HG03469 (cell line): Measurements from ENCODE around the gene CD163.
"Not testable (repeated sequence)": the region's sequence is repeated elsewhere in the genome, so short reads cannot be mapped to it uniquely, and the experiment has no call there.

ENCODE experiments used
- ATAC-seq: cut with Tn5 transposase; IDR thresholded peaks from one replicate; pipeline ENCODE4 v1.9.1; 2021; ENCODE audit warnings: mild to moderate bottlenecking, moderate library complexity, moderate number of reproducible peaks; ENCODE audit not compliant: unreplicated experiment

CD163 gene

DNA sequence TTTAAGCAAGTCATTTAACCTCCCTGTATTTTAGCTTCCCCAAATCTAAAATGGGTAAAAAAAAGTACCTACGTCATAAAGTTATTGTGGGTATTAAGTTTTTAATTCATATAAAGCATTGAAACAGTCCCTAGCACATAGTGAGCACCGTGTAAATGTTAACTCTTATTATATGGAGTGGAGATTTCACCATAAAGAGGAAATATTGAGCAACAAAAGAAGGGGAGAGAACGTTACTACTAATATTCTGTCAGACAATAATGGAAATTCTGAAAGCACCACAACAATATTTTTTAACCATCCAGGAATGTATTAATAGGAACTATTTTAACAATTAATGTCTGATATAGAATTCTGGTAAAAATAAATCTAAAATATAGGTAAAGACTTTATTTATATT is 51.8 kb downstream of the CD163 start:
- ATAC-seq = no peak

DNA sequence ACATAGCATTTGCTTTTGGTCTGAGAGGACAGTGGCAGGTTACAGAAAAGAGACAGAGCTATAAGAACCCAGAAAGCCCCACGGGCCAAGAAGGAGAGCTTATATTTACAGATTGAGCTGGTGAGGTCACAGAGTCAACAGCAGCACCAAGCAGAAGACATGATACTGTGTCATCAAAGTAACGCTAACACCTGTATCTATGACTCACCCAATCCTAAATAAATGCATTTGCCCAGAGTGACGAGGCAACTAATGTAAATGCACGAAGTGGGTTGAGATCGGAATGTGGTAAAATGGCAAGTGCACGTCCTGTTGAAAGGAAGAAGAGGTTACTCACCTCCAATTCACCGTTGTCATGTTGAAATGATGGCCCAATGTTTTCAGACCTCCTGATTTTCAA is 52.9 kb downstream of the CD163 start:
- ATAC-seq = no peak

DNA sequence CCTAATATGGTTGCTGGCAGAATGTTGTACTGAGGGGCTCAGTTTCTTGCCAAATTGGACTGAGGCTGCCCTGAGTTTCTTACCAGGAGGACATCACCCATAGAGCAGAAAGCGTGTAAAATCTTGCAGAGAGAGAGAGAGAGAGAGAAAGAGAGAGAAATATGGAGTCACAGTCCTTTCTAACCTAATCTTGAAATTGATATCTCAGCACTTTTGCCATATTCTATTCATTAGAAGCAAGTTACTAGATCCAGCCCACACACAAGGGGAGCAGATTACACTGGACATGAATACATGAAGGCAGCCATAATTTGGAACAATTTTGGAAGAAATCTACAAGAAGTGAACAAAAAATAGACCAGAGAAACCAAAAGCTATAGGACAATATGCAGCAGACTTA is 55.5 kb downstream of the CD163 start:
- no peak for ATAC-seq

DNA sequence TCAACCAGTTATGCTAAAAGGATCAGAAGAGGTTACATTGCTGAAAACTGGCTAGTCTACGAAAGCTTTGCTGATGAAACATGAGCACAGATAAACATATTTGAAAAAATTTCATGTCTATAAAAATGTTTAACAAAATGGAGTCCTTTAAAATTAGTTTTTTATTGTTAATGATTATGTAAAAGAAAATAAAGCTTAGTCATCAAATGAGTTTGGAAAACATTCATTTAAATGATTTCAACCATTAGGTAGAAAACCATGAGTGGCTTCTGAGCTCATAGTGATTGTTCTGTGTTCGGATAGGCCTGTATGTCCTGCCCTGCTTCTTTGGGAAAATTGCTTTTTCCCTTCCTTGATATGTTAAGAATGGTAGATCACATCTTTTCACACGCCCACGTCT is 59.0 kb downstream of the CD163 start:
- no peak for ATAC-seq

DNA sequence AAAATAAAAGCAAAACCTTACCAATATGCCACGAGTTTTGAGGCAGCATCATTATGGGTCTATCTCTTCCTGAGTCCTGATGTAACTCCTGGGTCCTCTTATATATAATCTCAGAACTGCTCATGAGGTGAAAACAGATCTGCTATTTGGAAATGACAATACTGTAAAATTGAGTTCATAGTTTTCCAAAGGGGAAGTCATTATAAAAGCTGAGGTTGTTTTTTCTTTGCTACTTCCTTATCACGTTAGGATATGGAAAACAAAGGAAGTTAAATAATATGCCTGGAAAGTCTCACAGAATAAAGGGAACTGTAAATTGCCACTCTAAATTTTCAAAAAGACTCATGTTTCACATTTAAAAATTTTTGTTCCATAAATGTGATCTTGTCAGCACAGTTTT is 59.5 kb downstream of the CD163 start, which contains the start of gene CD163L1:
Gene CD163L1 (minus strand): TSS at position 78 of the 400 bp plus-strand sequence. CDS start 26 bp downstream, at position 52.
- ATAC-seq = no peak

DNA sequence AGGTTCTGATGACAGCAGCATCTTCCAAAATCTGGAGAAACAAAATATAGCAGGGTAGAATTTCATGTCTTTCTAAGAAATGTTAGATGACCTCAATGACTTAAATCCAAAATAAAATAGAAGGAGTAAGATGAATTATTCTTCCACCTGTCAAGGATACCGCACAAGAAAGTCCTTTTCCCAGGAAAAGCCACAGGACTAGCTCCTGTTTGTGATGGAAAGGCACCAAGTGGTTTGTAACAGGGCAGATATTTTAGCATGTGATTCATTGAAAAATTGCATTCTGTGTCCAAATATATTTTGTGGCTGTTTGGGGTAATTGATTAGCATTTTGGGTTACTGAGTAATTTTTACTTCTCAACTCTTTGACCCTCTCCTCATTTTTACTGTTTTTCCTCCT is 62.4 kb downstream of the CD163 start:
- ATAC-seq = no peak

DNA sequence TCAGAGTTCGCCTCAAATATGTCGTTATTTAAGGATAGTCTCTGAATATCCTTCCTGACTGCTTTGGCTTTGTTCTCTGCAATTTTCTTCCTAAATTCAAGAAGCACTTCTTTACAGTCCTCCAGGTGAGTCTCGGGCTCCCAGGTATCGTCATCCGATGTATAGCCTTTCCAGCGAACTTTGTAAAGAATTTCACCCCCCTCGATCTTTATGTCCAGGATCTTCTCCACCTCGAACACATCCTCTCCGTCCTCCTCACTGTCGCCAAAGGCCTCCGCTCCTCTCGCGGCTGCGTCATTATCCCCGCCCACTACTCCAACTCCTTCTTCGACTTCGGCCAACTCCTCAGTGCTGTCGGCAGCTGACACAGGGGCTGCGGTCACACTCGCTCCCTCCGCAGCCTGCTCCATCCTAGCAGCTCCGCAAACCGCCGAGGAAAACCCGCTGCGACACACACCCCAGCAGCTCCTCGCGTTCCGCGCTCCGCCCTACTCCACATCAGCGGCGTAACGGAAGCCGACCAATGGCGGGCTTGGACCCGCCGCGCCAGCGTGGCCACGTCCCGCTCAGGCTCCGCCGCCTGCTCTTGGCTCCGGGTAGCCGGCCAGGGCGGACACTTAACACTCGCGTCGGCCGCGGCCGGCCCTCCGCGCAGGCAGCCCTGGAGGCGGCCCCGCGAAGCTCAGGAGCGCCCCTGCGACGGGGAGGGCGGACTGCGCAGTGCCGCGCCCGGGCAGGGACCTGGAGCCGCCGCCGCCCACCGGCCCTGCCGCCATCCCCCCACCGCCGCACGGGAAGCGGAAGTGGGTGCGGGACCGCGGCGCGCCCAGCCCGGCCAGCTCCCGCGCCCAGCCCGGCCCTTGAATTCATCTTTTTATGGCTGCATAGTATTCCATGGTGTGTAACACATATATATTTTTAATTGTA is 63.7 kb downstream of the CD163 start:
- no peak for ATAC-seq

DNA sequence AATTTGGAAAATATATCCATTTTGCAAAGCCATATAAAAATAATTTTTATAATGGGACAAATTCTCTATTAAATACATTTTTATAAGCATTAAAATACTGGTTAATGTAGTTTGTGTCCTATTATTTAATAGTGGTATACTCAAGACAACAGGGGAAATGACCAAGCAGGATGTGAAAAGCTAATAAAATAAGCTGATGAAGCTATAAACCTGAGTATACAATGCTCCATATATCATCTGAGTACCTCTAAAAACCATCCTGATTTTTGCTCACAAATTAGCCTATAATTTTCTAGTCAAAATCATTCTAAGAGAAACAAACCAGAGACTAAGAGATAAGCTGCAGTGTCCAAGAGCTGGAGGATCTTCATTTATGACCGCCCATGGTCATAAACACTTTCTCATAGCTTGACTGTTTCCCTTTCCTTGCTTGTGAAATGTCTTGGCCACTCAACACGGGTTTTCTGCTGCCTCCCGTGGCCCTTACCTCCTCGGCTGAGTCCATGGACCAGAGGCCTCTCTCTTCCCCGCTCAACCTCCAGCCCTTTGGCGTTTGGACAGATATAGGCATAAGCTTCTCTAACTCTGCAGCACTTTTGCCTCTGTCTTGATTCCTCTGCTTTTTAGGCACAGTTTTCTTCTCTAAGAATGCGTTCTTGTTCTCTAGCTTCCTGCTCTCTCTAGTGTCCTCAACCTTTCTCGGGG is 65.1 kb downstream of the CD163 start:
- not testable (repeated sequence) for ATAC-seq

DNA sequence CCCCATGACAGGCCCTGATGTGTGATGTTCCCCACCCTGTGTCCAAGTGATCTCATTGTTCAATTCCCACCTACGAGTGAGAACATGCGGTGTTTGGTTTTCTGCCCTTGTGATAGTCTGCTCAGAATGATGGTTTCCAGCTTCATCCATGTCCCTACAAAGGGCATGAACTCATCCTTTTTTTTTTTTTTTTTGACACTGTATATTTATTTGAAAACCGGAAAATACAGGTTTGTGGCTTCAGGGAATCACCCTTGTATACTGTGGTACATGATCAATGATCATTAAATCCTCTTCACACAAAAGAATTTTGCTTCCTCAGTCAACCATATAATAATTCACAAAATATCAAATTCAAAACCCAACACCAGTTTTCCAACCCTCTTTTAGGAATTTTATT is 66.1 kb downstream of the CD163 start:
- ATAC-seq = not testable (repeated sequence)

DNA sequence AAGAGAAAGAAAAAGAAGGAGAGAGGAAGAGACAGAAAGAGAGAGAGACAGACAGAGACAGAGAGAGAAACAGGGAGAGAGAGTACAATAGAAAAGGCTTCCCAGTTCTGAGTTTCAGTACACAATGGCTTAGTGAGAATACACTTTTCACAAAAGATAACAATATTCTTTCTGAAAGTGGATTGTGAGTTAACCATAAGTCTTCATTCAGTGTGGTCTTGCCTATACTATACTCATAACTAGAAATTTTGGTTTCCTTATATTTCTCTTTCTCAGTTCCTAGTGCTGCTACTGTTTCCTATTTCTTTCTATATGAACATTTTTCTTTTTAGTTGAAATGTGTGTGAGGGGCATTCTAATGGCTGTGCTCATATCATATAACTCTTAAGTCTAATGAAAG is 68.9 kb downstream of the CD163 start:
- no peak for ATAC-seq

DNA sequence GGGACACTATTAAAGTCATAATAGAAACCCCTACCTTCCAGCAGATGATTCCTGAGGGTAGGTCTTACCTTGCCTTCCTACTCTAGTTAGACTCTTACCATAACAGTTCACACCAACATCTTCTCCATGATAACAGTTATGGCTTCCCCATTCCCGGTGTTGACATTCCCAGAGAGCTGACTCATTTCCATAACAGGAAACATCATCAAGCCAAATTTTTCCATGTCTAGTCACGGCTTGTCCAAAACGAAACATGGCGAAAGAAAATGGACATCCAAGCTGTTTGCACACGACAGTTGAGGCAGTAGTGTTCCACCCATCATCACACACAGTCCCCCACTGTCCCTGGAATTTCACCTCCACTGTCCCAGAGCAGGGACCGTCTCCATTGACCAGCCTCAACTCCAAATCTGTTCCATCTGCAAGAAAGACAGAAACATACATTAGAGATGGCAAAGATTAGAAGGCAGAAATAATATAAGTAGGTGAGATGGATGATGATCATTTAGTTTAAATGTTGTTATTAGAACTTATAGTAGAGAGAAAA is 70.2 kb downstream of the CD163 start:
- no peak for ATAC-seq

DNA sequence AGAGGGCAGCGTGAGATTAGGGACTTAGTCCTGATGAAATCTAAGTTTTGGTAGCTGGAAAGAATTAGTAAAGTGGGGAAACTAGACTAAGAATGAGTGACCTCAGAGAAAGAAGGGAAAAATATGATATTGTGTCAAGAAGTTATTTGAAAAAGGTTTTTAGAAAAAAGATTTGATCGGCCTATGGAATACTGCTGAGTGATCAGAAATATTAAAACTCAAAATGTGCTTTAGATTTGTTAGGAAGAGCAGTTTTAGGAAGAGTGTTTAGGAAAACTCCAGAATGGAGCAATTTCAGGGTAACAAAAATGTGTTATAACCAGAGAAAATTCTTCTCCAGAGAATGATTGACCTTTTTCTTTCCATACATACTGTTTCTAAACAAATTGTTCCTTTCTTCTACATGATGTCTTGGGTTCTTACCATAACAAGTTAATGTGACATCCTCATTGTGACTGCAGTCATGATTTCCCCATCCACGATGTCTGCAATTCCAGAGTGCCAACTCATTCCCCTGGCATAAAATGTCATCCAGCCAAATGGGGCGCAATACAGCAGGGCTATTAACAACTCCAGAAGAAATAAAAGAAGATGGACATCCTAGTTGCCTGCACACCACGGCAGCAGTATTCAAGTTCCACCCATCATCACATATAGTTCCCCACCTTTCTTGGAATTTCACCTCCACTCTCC is 71.4 kb downstream of the CD163 start:
- no peak for ATAC-seq
